NCI-H2196 treated with DMSO at 0.1 percent for 48 hours (cell line): ENCODE measurements around the gene TMEM74B.

Source experiments
- DNase-seq: peaks from one replicate; lab custom pipeline; 2025; ENCODE audit not compliant: unreplicated experiment; lab: John Stamatoyannopoulos, UW

The TMEM74B gene

DNA sequence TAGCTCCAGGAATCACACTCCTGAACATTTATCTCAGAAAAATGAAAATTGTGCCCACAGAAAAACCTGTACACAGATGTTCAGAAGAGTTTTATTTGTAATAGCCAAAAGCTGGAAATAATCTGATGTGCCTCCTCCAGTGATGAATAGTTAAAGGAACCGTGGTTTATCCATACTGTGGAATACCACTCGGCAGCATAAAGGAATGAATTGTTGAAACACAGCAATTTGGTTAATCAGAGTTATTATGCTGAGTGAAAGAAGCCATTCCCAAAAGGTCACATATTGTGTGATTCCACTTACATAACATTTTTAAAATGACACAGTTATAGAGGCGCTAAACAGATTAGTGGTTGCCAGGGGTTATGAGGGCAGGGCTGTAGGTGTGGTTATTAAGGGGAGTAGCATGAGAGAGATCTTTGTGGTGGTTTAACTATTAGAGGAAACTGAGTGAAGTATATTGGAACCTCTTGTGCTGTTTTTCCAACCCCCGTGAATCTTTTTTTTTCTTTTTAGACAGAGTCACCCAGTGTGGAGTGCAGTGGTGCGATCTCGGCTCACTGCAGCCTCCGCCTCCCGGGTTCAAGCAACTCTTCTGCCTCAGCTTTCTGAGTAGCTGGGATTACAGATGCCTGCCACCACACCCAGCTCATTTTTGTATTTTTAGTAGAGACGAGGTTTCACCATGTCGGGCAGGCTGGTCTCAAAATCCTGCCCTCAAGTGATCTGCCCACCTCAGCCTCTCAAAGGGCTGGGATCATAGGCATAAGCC is 40.2 kb downstream of the TMEM74B start:
- no peak for DNase-seq

DNA sequence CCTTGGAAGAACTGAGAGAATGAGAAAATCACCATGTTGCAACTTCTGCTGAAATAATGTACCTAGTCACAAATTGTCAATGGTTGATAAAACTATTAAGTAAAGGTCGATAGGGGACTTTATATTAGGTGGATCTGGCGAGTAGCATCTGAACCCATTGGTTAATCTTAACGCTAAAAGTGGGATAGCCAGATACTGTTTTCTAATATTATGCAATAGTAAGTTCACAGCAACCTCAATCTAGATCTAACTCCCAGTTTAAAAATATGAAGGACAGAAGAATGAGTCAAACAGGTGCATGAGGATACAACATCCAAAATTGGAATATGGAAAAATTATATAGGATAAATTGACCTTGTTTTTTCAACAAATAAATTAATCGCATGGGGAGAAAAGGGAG is 47.5 kb downstream of the TMEM74B start:
- no peak for DNase-seq

DNA sequence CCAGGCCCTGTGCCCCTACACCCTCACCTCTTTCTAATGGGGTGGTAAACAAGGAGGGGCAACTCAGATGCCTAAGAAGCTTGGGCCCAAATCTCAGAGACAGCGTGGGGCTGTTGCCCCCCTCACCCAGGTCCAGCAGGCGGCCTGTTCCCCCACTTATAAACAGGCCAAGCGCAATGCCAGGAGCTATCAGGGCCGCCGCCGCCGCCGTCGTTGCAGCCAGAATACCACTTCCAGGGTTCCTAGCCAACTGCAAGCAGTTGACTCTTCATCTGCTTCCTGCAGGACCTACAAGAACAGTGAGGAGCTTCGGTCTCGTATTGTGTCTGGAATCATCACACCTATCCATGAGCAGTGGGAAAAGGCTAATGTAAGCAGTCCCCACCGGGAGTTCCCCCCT is 49.9 kb downstream of the TMEM74B start:
- DNase-seq = no peak

DNA sequence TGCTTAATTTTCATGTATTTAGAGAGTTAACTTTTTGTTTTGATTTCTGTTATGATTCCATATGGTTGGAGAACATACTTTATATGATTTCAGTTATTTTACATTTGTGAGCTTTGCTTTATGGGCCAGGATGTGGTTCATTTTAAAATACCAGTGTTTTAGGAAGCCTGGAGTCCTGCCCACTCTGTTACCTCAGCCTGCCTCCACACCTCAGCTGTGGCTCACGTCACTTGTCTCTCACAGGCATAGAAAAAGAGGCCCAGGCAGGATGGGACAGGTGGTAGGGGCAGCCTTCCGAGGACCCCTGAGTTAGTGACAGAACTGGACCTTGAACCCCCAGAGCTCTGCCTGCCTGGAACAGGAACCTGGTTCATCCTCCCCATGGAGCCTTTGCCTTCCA is 50.4 kb downstream of the TMEM74B start:
- no peak for DNase-seq

DNA sequence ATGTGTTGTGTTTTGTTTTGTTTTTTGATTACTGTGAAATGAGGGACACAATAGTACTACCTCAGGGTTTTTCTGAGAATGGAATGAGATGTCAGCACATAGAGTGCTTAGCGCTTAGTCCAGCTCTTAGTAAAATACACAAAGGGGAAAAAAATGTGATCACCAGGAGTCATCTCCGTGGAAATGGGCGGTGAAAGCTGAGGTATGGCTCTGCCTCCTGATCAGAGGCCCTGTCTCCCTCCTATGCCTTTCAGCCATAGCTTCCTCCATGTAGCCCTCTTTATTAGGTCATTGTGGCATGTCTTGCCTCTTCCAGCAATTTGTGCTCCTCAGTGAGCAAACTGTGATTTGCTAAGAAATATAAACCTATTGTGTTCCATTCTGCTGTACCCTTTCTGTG is 53.4 kb downstream of the TMEM74B start:
- DNase-seq = no peak

DNA sequence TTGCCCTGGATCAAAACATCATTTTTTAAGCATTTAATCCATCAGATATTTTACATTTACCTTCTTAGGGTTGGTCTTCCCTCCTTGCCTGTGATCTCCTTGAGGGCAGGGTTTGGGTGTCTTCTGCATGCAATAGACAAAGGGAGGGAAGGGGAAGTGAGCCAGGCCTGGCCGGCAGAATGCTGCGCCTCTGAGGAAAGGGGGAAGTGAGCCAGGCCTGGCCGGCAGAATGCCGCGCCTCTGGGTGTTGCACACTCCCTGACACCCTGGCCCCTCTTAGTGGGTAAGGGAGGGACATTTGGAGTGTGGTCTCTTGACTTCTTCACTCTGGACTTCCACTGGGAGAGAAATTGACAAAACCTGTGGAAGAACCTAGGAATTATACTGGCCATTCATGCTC is 53.9 kb downstream of the TMEM74B start:
- no peak for DNase-seq
